GM21515 (cell line): ENCODE results near the gene FAM47A.

Source experiments
- ATAC-seq: cut with Tn5 transposase; IDR thresholded peaks from one replicate; pipeline ENCODE4 v1.9.1; 2021; ENCODE audit not compliant: unreplicated experiment

The FAM47A gene

DNA sequence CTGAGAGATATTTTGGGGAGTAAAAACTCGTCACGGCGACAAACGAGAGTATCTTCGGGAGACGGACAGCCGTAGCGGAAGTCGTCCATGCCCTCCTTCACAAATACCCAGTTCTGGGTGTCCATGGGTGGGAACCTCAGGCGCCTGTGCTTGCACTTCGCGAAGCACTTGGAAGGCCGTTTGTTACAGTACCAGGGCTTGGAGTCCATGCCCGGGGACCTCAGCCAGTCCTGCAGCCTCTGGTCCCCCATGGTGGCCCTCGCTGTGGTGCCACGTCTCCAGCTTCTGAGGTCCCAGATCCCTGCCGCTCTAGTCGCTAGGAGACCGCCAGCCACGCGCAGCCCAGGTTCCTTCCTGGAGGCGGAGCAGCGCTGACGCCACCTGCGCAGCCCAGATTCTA, at the start of gene FAM47A:
Gene FAM47A (minus strand): TSS at position 287 of the 400 bp plus-strand sequence. CDS start 36 bp downstream, at position 251.
- no peak for ATAC-seq

- ATAC-seq = no peak
Measured at GRCh38 chrX:34147345-34147744, 15.2 kb upstream of the FAM47A start.

DNA sequence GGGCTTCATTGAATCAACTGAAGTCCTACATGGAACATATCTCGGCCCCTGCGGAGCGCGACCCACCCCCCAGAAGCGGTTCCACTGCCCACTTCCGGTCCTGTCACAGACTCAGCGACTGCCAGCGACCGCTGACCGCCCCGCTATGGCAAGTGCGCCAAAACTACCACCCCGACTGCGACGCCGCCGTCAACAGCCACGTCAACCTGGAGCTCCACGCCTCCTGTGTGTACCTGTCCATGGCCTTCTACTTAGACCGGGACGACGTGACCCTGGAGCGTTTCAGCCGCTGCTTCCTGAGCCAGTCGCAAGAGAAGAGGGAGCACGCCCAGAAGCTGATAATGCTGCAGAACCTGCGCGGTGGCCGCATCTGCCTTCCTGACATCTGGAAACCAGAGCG, 14.8 kb upstream of the FAM47A start:
- no peak for ATAC-seq

GRCh38 chrX:34144246-34144645, 12.1 kb upstream of the FAM47A start:
- ATAC-seq = no peak

DNA sequence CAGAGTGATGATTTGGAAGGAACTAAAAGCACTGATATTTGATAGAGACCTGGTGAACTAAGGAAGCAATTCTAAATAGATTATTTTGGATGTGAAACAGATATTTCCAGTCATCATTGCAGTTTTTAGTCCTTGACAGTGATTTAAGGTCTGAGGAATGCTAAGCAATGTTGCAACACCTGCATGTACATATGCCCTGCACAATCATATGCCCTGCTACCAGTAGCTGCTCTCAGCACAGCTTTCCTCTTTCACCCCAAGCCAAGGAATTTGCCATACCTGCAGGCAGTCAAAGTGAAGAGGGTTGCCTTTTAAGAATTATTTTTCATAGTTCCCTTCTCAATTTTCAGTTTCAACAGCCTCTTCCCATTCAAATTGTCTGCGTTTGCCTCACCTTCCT, 8.7 kb upstream of the FAM47A start:
- ATAC-seq = no peak

- ATAC-seq = no peak
Measured at GRCh38 chrX:34130980-34131744, 952 bp downstream of the FAM47A start.

GRCh38 chrX:34130501-34130900, 1.6 kb downstream of the FAM47A start:
- ATAC-seq = no peak

GRCh38 chrX:34126011-34126410, 6.1 kb downstream of the FAM47A start:
- ATAC-seq = no peak

GRCh38 chrX:34119122-34119521, 13.0 kb downstream of the FAM47A start:
- ATAC-seq = no peak

DNA sequence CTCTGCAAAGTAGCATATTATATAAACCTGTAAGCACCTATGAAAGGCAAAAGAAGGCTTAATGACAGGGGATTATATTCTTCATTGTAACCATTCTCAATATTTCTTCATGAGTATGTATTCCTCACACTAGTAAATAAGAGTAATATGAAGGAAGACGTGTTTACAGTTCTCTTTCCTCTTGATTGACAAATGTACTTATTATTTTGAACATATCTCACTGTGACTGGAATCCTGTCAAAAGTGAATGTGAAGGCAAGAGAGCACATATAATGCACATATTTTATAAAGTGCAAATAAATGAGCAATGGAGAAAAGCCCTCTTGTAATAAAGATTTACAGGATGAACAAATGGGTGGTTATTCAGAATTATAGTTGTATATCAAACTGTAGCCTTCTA, 19.7 kb downstream of the FAM47A start:
- no peak for ATAC-seq
